K562 (cell line): ENCODE results near the gene CDCA7L. TPM values are rescaled to one million over a fixed set of nuclear protein-coding genes. Genes with fewer than 3 reads are reported as not detected.

Experiments used
- ATAC-seq: fragments of 200-7000 bp; cut with Tn5 transposase; 3 replicates; pipeline ENCODE4 v1.9.1; 2020; ENCODE audit warnings: moderate library complexity
- BruUV-seq: library from RNA; stranded (reverse); fragments of 400-500 nt; replicated peaks from 2 replicates; lab custom pipeline; 2021; lab: Mats Ljungman, UMichigan
- CTCF ChIA-PET: fragments of 300-600 bp; formaldehyde crosslinking; extraction: SDS; loops from one replicate; lab custom pipeline; 2021; ENCODE audit warnings: low intra/inter-chr PET ratio; lab: Yijun Ruan, JAX
- POLR2A ChIA-PET: fragments of 300-600, 350-650 bp; sonication (Branson Sonifier 250); formaldehyde crosslinking; extraction: SDS; loops from one replicate; lab custom pipeline; 2021; ENCODE audit warnings: antibody characterized with exemption, inconsistent platforms; lab: Yijun Ruan, JAX
- DNase-seq, 4 experiments: peaks; one replicate each; pipeline versions ENCODE4 v3.0.0 to v3.0.0-alpha.2; 2011 to 2018; ENCODE audit warnings: low spot score in 3 of 4, mixed read lengths in 3 of 4; ENCODE audit errors: extremely low read depth in 1 of 4
- FAIRE-seq: peaks from 2 replicates; lab custom pipeline; 2011; peaks lifted over from hg19 to GRCh38; lab: Jason Lieb, UNC
- H2AFZ ChIP-seq: 2 replicates; pipeline ENCODE4 v1.6.0; 2011; ENCODE audit warnings: low read depth, low read length, control low read depth, inconsistent platforms
- H3K27ac ChIP-seq: fragments of 200-600 bp; 3 replicates; pipeline ENCODE4 v1.8.0; 2011; ENCODE audit warnings: low read depth, mild to moderate bottlenecking, control low read depth, inconsistent platforms, low read length, moderate library complexity, mixed read lengths; ENCODE audit errors: extremely low read depth
- H3K27me3 ChIP-seq, 2 experiments: fragments of 300-600 bp in 1 of 2; 2 replicates in 1 of 2; 3 replicates in 1 of 2; pipeline versions ENCODE4 v1.6.0 to v1.8.0; 2011; ENCODE audit warnings: inconsistent platforms in 2 of 2, low read length in 2 of 2, mild to moderate bottlenecking in 1 of 2, mixed read lengths in 1 of 2, moderate library complexity in 1 of 2; ENCODE audit not compliant: control insufficient read depth in 2 of 2, insufficient read depth in 2 of 2
- H3K36me3 ChIP-seq: fragments of 300-600 bp; 3 replicates; pipeline ENCODE4 v1.8.0; 2011; ENCODE audit warnings: mild to moderate bottlenecking, low read length, inconsistent platforms; ENCODE audit not compliant: control insufficient read depth, insufficient read depth
- H3K4me1 ChIP-seq, 2 experiments: fragments of 200-600 bp in 1 of 2; replicated peaks in 1 of 2; 2 replicates in 1 of 2; 3 replicates in 1 of 2; pipeline versions ENCODE4 v1.5.1 to v1.8.0; 2011; ENCODE audit warnings: inconsistent platforms in 2 of 2, low read length in 2 of 2, mild to moderate bottlenecking in 1 of 2, mixed read lengths in 1 of 2, moderate library complexity in 1 of 2; ENCODE audit not compliant: control insufficient read depth in 2 of 2, insufficient read depth in 2 of 2
- H3K4me2 ChIP-seq: 2 replicates; pipeline ENCODE4 v1.6.1; 2011; ENCODE audit warnings: low read length, control low read depth, inconsistent platforms, mixed read lengths; ENCODE audit not compliant: insufficient read depth
- H3K4me3 ChIP-seq: fragments of 200-600 bp; sonication (generic), shearing (Covaris generic); 2 replicates; pipeline ENCODE4 v1.5.1; 2016; ENCODE audit warnings: control low read depth, inconsistent platforms
- H3K79me2 ChIP-seq: fragments of 200-600 bp; 3 replicates; pipeline ENCODE4 v1.8.0; 2011; ENCODE audit warnings: low read length, inconsistent platforms; ENCODE audit not compliant: control insufficient read depth, insufficient read depth
- H3K9ac ChIP-seq, 2 experiments: 2 replicates each; pipeline versions ENCODE4 v1.6.0 to v1.6.1; 2011; ENCODE audit warnings: low read depth in 2 of 2, low read length in 2 of 2, control low read depth in 1 of 2, inconsistent platforms in 1 of 2, mild to moderate bottlenecking in 1 of 2, mixed read lengths in 1 of 2; ENCODE audit not compliant: insufficient read depth in 1 of 2
- H3K9me1 ChIP-seq: one replicate; pipeline ENCODE4 v1.6.0; 2011; ENCODE audit warnings: inconsistent platforms, mild to moderate bottlenecking, low read length, moderate library complexity; ENCODE audit not compliant: control insufficient read depth, insufficient read depth
- H3K9me3 ChIP-seq: replicated peaks from 2 replicates; pipeline ENCODE4 v1.5.1; 2011; ENCODE audit warnings: low read depth, low read length, inconsistent platforms; ENCODE audit not compliant: control insufficient read depth, insufficient read depth
- H4K20me1 ChIP-seq: replicated peaks from 2 replicates; pipeline ENCODE4 v1.6.1; 2011; ENCODE audit warnings: low read length, inconsistent platforms, mixed read lengths; ENCODE audit not compliant: control insufficient read depth, insufficient read depth
- ARID1B ChIP-seq: fragments of 450-650 bp; IDR thresholded peaks from 2 replicates; pipeline ENCODE4 v1.6.1; 2016; ENCODE audit warnings: antibody characterized with exemption, mild to moderate bottlenecking, inconsistent platforms
- ATF1 ChIP-seq, 2 experiments: fragments of 450-650 bp in 1 of 2; IDR thresholded peaks; 2 replicates each; pipeline ENCODE4 v1.6.1; 2016; ENCODE audit warnings: missing compliant biosample characterization in 1 of 2, missing genetic modification characterization in 1 of 2
- ATF3 ChIP-seq, 2 experiments: fragments of 450-650 bp in 1 of 2; sonication (generic) in 1 of 2; formaldehyde crosslinking in 1 of 2; IDR thresholded peaks in 1 of 2; conservative IDR thresholded peaks in 1 of 2; 2 replicates each; pipeline versions ENCODE4 v1.6.1 to v1.8.1; 2016 to 2023; ENCODE audit warnings: mild to moderate bottlenecking in 2 of 2, moderate library complexity in 2 of 2, inconsistent platforms in 1 of 2, missing genetic modification reagents in 1 of 2
- C11orf30 ChIP-seq: fragments of 450-650 bp; IDR thresholded peaks from 2 replicates; pipeline ENCODE4 v1.6.1; 2016; ENCODE audit warnings: low read depth, mild to moderate bottlenecking
- CBFA2T3 ChIP-seq: fragments of 450-650 bp; IDR thresholded peaks from 2 replicates; pipeline ENCODE4 v1.6.1; 2017
- CCNT2 ChIP-seq: IDR thresholded peaks from 2 replicates; pipeline ENCODE4 v1.6.1; 2011; ENCODE audit warnings: borderline replicate concordance, low read depth, mild to moderate bottlenecking, moderate library complexity, mixed read lengths, low read length; ENCODE audit not compliant: insufficient read length; ENCODE audit errors: extremely low read depth
- CREM ChIP-seq: IDR thresholded peaks from 2 replicates; pipeline ENCODE4 v1.6.1; 2014; ENCODE audit warnings: antibody characterized with exemption, low read depth
- FOXM1 ChIP-seq, 2 experiments: fragments of 450-650 bp in 1 of 2; sonication (generic) in 1 of 2; formaldehyde crosslinking in 1 of 2; IDR thresholded peaks; 2 replicates each; pipeline versions ENCODE4 v1.6.1 to v1.9.0; 2017 to 2022; ENCODE audit warnings: low read depth in 2 of 2, mild to moderate bottlenecking in 2 of 2, missing genetic modification reagents in 1 of 2, moderate library complexity in 1 of 2
- HMBOX1 ChIP-seq: sonication (generic); IDR thresholded peaks from 2 replicates; pipeline ENCODE4 v1.6.1; 2016
- IFI16 ChIP-seq: fragments of 250-450 bp; sonication (Bioruptor Pico); IDR thresholded peaks from 2 replicates; pipeline ENCODE4 v2.1.2; 2022; ENCODE audit warnings: mild to moderate bottlenecking, inconsistent platforms
- MAFF ChIP-seq: IDR thresholded peaks from 2 replicates; pipeline ENCODE4 v1.6.1; 2012; ENCODE audit warnings: low read length, improper control_type of control experiment
- MAFG ChIP-seq: fragments of 450-650 bp; conservative IDR thresholded peaks from 2 replicates; pipeline ENCODE4 v1.6.1; 2016; ENCODE audit warnings: missing genetic modification characterization, missing compliant biosample characterization
- MAFK ChIP-seq: IDR thresholded peaks from 2 replicates; pipeline ENCODE4 v1.6.1; 2011; ENCODE audit warnings: low read length, improper control_type of control experiment
- MLLT1 ChIP-seq, 2 experiments: fragments of 450-650 bp; IDR thresholded peaks; 2 replicates each; pipeline ENCODE4 v1.6.1; 2016
- MTA2 ChIP-seq: fragments of 450-650 bp; IDR thresholded peaks from 2 replicates; pipeline ENCODE4 v1.6.1; 2016; ENCODE audit warnings: low read depth
- SMAD2 ChIP-seq: fragments of 150-350 bp; IDR thresholded peaks from 2 replicates; pipeline ENCODE4 v1.6.1; 2014; ENCODE audit warnings: low read depth, mild to moderate bottlenecking, low read length
- SMARCE1 ChIP-seq: fragments of 450-650 bp; IDR thresholded peaks from 2 replicates; pipeline ENCODE4 v1.7.1; 2016; ENCODE audit warnings: mild to moderate bottlenecking
- SRSF9 ChIP-seq: fragments of 200-400 bp; formaldehyde crosslinking; IDR thresholded peaks from 2 replicates; pipeline ENCODE4 v1.6.1; 2017; ENCODE audit warnings: low read depth, low read length, borderline replicate concordance
- TAL1 ChIP-seq: fragments of 450-650 bp; IDR thresholded peaks from 2 replicates; pipeline ENCODE4 v1.6.1; 2016; ENCODE audit warnings: mild to moderate bottlenecking
- ZNF217 ChIP-seq: sonication (generic); formaldehyde crosslinking; IDR thresholded peaks from 2 replicates; pipeline ENCODE4 v1.8.0; 2022; ENCODE audit warnings: mild to moderate bottlenecking, missing genetic modification reagents
- WGBS: fragments of 100-300 bp; shearing (Covaris generic); methylation state at CpG from one replicate; pipeline ENCODE4 v1.1.6; 2016; ENCODE audit warnings: low coverage, mixed read lengths; ENCODE audit not compliant: insufficient coverage; ENCODE audit errors: missing lambda C conversion rate; 5-methylcytosine and 5-hydroxymethylcytosine counted together
- in situ Hi-C: fragments of 300-500 bp; cut with MboI; formaldehyde crosslinking; loops from 4 replicates; pipeline ENCODE4 v1.15.0; 2018; ENCODE audit warnings: inconsistent platforms, mixed read lengths
- intact Hi-C: fragments of 100-400 bp; cut with micrococcal nuclease; formaldehyde crosslinking; loops from 2 replicates; pipeline ENCODE4 v1.14.2; 2022
- polyA plus RNA-seq, 8 experiments: library from polyadenylated mRNA; depleted of rRNA in 4 of 8; stranded (reverse) in 5 of 8; unstranded in 3 of 8; fragments of >200 nt; fragmentation: Nextera tagmentation in 2 of 8; fragmentation: Illumina TruSeq in 1 of 8; extraction: Ambion mirVana in 2 of 8; extraction: Trizol in 1 of 8; gene quantifications; 2 replicates each; pipeline versions ENCODE4 v1.2.1 to v1.2.3, GENCODE V29; 2011 to 2014; ENCODE audit warnings: inconsistent platforms in 1 of 8, missing spikeins in 1 of 8
- total RNA-seq, 7 experiments: library from RNA; depleted of rRNA in 6 of 7; stranded (reverse); fragments of >200 nt in 6 of 7; fragmentation: Illumina TruSeq in 2 of 7; extraction: Trizol in 2 of 7; gene quantifications; 2 replicates each; pipeline versions ENCODE4 v1.2.1 to v1.2.3, GENCODE V29; 2011 to 2021; ENCODE audit warnings: low replicate concordance in 1 of 7

The CDCA7L gene
- total and polyA plus RNA-seq, 9 of the 15 experiments (the other 6 are each of a cell fraction or from before 2014, with no cell fraction given): 1.9 to 32.4 (median 3.1) TPM

- no peak overlapping the region for H3K4me2 ChIP-seq
- DNase-seq (peak in 1 of 4 experiments; percentile 25), ATAC-seq (no peak), FAIRE-seq (no peak)
- H3K4me1 ChIP-seq: peaks cover 0 to 5% of the 10 kb centered on the region in 2 experiments; a peak in 2 of 5 replicates
- no peak overlapping the region for H3K9ac ChIP-seq
- no peak overlapping the region for H2AFZ ChIP-seq
- intact Hi-C loops (no loop called here), in situ Hi-C loops (no loop called here)
- H3K27me3 ChIP-seq: no peaks in the 10 kb centered on the region
- ChIA-PET POLR2A (no interaction called here), CTCF (no interaction called here)
- no peak overlapping the region for H3K27ac ChIP-seq
- 0 out of 2 replicates have a peak, but pooled peaks cover 3% of the 10 kb centered on the region for H4K20me1 ChIP-seq
- H3K4me3 ChIP-seq: no peak overlapping the region
- H3K36me3 ChIP-seq: no peaks in the 10 kb centered on the region
- no peaks in the 10 kb centered on the region for H3K9me1 ChIP-seq
- BruUV-seq: no TSS peak
- no peaks in the 10 kb centered on the region for H3K9me3 ChIP-seq
- no peaks in the 10 kb centered on the region for H3K79me2 ChIP-seq
- 0% methylated on average over 4 of the region's 5 CpGs for WGBS
- TF ChIP-seq C11orf30: peak; percentile 86
- peak; percentile 36 for TF ChIP-seq CCNT2
- 0 out of 2 replicates have a peak, but pooled peaks have one; percentile 13 for TF ChIP-seq CREM
- no peak for TF ChIP-seq ATF1 (CRISPR knock-in tag; IDR thresholded peaks at IDR 0.05)
- TF ChIP-seq ATF1 (tag; IDR thresholded peaks at IDR 0.05): 0 out of 2 replicates have a peak, but pooled peaks have one; percentile 23
- TF ChIP-seq MLLT1 (IDR thresholded peaks at IDR 0.05): no peak
- TF ChIP-seq IFI16 (CRISPR knock-in tag): no peak
- 0 out of 2 replicates have a peak, but pooled peaks have one; percentile 6 for TF ChIP-seq MTA2
- peak; percentile 33; the same call in 1 of the 2 replicates for TF ChIP-seq CBFA2T3
- TF ChIP-seq SMARCE1: no peak
- TF ChIP-seq ARID1B: peak; percentile 34; the same call in 1 of the 2 replicates
- TF ChIP-seq MAFG: peak; percentile 93
- TF ChIP-seq MAFF: peak; percentile 91
- TF ChIP-seq MAFK: peak; percentile 93
- peak; percentile 30; the same call in 1 of the 2 replicates for TF ChIP-seq ATF3 (IDR thresholded peaks at IDR 0.05)
- no peak for TF ChIP-seq ATF3 (CRISPR knock-in tag; conservative IDR thresholded peaks at IDR 0.05)
- TF ChIP-seq SRSF9: no peak
- no peak for TF ChIP-seq HMBOX1
- no peak for TF ChIP-seq ZNF217 (CRISPR knock-in tag)
- TF ChIP-seq TAL1: 0 out of 2 replicates have a peak, but pooled peaks have one; percentile 12
- TF ChIP-seq FOXM1 (IDR thresholded peaks at IDR 0.05; ENCODE audit: low read depth): no peak
- TF ChIP-seq FOXM1 (CRISPR knock-in tag; IDR thresholded peaks at IDR 0.05; ENCODE audit: low read depth): no peak
- TF ChIP-seq SMAD2: no peak
These were observed 35.3 kb upstream of the CDCA7L start for GRCh38 chr7:21980926-21981500.
